D341Med (cell line): Measurements from ENCODE around the gene KCTD1.

Source experiments
- DNase-seq: peaks from one replicate; pipeline ENCODE4 v3.0.0; 2012; ENCODE audit warnings: low spot score

Gene KCTD1

DNA sequence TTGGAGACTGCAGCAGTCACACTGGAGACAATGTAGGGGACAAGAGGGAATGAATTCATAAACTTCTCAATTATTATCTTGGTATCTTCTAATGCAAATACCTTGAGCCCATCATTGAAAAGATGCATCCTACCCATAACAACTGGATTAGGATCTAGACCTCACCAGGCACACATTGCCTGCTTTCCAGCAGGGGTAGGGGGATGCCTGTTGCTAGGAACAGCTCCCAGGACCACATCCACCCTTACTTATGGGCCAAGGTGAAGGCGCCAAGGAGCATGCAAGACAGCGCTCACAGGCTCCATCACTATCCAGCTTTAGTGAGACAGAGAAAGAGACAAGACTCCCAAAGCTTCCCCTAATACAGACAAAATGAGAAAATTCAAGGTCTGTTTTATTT lies 24.4 kb downstream of the KCTD1 start:
- no peak for DNase-seq

- DNase-seq: no peak
Observed at GRCh38 chr18:26521617-26522016, 26.7 kb downstream of the KCTD1 start.

GRCh38 chr18:26520974-26521373 lies 27.4 kb downstream of the KCTD1 start:
- DNase-seq: no peak

DNA sequence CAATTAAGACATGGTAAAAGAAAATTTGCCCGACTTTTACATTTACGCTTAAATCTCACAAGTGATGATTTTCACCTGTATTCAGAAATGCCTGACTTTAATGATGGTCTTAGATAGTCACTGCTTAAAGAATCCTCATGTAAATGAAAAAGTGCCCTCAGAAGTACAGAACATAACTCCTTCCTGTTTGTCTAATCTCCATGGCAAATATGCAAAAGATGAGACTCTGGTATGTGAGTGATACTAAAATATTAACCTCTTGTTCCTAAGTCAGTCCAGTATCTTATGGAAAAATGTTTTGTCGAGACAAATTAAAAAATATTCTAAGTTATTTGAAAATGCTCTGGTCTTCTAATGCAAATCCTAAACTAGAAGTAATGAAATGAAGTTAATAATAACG lies 29.2 kb downstream of the KCTD1 start:
- no peak for DNase-seq

- DNase-seq: no peak
Observed at GRCh38 chr18:26516964-26517363, 31.4 kb downstream of the KCTD1 start.

DNA sequence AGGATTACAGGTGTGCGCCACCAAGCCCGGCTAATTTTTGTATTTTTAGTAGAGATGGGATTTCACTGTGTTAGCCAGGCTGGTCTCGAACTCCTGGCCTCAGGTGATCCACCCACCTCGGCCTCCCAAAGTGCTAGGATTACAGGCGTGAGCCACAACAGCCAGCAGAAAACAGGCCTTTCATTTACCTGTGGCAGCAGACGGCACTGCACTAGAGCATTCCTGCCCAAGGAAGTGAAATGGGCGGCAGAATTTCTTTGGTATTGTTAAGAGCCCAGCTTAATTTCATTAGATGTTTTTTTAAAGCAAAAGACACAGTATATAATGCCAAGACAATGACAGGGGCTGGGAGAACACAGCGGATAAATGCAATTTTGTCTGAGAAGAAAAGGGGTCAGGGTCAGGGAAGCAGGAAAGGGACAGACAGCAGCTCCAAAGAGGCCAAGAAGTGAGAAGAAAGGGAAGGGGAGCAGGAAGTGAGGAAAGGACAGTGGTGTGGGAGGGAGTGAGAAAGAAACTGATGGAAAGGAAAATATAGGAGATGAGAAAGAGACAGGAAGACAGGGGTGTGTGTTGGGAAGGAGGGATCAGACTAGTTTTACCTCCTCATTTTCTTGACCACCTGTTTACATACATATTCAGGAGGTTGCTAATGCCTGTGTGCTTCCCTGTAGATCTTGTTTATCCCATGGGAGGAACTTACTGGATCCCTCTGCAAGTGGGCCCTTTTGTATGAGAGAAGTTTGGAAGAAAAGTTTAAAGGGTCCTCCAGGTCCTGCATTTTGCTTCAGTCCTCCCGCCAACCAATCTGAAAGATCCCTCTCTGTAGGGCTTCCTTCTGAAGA lies 32.5 kb downstream of the KCTD1 start:
- DNase-seq: no peak

- DNase-seq: no peak
Observed at GRCh38 chr18:26511339-26512071, 36.8 kb downstream of the KCTD1 start.

GRCh38 chr18:26510337-26510736 lies 38.0 kb downstream of the KCTD1 start:
- no peak for DNase-seq

DNA sequence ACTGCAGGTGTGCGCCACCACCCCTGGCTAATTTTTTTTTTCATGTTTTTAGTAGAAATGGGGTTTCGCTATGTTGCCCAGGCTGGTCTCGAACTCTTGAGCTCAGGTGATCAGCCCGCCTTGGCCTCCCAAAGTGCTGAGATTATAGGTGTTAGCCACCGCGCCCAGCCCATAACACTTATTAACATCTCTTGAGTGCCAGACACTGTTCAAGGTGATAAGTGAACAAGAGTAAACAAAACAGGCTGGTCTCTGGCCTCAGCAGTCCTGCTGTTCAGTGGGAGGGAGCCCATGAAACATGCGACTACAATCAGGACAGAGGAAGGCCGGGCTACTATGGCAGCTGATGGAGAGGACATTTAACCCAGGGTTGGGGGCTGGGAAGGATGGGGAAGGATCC lies 42.3 kb downstream of the KCTD1 start:
- no peak for DNase-seq

DNA sequence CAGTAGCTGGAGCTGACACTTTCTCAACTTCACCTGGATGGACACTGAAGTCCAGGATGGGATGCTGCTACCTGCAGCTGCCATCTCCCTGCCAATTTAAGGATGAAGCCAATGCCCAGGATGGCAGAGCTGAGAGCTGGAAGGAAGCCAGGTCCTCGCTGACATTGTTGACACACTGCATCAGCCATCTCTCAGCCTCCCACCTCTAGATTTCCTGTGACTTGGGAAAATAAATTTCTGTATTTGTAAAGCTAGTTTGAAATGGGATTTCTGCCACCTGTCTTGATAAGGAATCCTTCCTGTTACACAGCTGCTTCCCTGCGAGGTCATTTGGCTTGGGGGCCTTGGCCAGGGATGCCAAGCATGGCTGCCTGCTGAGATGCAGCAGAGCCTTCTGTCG lies 43.5 kb downstream of the KCTD1 start:
- DNase-seq: no peak

GRCh38 chr18:26503382-26503781 lies 45.0 kb downstream of the KCTD1 start:
- DNase-seq: no peak

DNA sequence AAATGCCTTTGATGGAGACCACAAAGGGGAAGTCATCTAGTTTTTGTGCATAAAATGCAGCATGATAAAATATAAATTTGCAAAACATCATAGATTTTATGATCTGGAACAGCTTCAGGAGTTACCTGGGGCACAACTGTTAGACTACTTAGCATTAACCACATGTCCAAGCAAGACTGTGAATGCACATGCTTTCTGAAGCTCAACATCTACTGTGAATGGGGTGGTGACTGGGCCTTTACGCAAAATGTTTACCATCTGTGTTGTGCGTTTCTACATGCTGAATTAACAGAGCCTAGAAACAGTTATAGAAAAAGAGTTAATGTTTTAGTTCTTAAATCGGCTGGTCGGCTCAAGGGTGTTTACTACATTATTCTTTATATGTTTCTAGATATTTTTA lies 45.5 kb downstream of the KCTD1 start:
- DNase-seq: no peak

DNA sequence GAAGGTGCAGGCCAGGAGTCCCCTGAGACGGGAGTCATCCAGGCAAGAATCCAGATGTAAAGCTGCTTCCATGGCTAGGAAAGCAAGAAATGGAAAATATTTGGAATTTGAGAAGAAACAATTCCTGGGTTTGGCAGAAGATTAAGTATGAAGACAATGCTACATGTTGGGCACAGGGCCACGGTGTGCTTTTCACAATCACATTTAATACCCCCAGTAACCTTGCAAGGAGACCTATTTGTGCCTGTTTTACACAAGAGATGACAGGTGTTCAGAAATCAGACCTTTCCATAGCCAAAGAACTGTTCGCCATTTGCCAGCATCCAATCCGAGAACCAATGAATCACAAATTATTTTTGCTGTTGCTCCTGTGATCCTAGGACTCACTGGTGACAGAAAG lies 50.5 kb downstream of the KCTD1 start:
- no peak for DNase-seq

DNA sequence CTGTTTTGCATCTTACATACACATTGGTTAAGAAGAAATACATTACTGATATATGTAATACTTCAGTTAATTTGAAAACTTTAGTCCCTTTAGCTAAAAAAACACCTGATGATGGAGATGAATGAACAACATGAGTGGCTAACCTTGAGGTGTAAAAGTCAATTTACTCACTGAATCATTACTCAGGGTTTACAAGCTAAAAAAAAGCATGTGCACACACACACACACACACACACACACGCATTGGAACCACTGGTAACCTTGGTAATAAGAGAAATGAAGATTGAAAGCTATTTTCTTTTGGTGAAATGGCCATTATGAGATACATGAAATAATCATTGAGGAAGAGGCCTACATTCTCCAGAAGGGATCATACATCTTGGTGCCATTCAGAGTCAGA lies 51.8 kb downstream of the KCTD1 start:
- DNase-seq: no peak

- no peak for DNase-seq
Observed at GRCh38 chr18:26495287-26495686, 53.1 kb downstream of the KCTD1 start.

GRCh38 chr18:26493021-26493420 lies 55.3 kb downstream of the KCTD1 start:
- no peak for DNase-seq

GRCh38 chr18:26491194-26491816 lies 57.0 kb downstream of the KCTD1 start:
- DNase-seq: no peak

DNA sequence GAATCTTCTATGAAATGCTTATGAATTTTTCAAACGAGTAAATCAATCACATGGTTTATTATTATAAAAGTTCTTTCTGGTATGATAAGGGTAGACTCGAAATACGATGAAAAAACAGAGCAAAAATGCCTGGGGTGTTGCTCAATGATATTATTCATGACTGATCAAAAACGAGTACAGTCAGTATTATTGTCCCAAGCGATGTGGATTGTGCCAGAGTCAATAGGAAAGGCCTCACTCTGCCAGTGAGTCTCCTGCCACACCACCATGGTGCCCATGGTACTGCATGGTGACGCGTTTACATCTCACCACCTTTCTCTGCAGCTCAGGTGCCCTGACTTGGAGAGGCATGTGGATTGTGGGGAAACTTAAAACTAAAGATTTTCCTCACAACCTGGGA lies 58.5 kb downstream of the KCTD1 start:
- DNase-seq: no peak

GRCh38 chr18:26489191-26489590 lies 59.2 kb downstream of the KCTD1 start:
- DNase-seq: no peak

- no peak for DNase-seq
Observed at GRCh38 chr18:26488417-26489009, 59.8 kb downstream of the KCTD1 start.

DNA sequence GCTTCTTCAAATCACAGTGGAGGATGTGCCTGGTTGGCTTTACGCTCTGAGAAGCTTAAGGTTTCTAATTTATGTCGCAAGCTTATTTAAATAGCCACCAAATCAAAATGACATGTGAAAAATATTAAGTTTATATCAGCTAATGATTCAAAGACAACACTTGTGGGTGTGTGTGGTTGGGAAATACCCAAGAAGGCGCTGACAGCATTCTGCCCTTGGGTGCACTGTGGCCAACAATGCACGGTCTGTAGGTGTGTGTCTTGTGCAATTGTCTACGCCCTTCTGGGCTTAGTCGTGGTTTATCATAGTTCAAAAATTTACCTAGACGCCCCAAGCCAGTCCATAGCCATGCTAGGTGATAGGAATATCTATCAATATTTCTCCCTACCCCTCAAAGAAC lies 60.9 kb downstream of the KCTD1 start:
- DNase-seq: no peak

- DNase-seq: no peak
Observed at GRCh38 chr18:26483633-26484032, 64.7 kb downstream of the KCTD1 start.

DNA sequence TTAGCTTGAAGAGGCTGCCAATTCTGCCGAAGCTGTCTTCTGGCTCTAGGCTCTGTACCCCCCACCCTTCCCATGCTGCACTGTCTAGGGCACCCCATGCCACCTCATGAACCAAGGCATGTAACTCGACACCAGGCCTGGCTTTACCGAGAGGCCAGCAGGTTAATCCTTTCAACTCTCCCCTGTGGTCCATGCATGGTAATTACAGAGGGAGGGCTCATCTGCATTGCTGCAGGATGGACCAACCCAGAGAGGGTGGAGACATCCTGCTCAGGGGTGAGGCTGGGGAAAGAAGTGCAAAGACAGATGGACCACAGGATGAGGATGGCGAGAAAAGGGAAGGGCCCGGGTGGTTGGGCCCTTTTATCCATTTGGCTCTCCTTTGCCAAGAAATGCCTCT lies 65.8 kb downstream of the KCTD1 start:
- DNase-seq: no peak
